ENCODE data around the gene HIP1R.

GRCh38 chr12:122813310-122813713 lies 21.9 kb upstream of the HIP1R start:
- TF ChIP-seq CTCF (IDR thresholded peaks at IDR 0.05) (no peak), POLR2A (IDR thresholded peaks at IDR 0.05) (no peak)

Data from esophagus squamous epithelium (tissue), 4 donors.